ENCODE data around the gene SMIM3. TPM values are rescaled to one million over a fixed set of nuclear protein-coding genes. Genes with fewer than 3 reads are reported as not detected.
A peak's percentile ranks its signal among the peaks of the same experiment; 100 is the strongest.

SMIM3 gene
- total and polyA plus RNA-seq, 2 of the 13 experiments (the other 11 are each of a cell fraction or from before 2014, with no cell fraction given), result 11.6 to 96.7 TPM

DNA sequence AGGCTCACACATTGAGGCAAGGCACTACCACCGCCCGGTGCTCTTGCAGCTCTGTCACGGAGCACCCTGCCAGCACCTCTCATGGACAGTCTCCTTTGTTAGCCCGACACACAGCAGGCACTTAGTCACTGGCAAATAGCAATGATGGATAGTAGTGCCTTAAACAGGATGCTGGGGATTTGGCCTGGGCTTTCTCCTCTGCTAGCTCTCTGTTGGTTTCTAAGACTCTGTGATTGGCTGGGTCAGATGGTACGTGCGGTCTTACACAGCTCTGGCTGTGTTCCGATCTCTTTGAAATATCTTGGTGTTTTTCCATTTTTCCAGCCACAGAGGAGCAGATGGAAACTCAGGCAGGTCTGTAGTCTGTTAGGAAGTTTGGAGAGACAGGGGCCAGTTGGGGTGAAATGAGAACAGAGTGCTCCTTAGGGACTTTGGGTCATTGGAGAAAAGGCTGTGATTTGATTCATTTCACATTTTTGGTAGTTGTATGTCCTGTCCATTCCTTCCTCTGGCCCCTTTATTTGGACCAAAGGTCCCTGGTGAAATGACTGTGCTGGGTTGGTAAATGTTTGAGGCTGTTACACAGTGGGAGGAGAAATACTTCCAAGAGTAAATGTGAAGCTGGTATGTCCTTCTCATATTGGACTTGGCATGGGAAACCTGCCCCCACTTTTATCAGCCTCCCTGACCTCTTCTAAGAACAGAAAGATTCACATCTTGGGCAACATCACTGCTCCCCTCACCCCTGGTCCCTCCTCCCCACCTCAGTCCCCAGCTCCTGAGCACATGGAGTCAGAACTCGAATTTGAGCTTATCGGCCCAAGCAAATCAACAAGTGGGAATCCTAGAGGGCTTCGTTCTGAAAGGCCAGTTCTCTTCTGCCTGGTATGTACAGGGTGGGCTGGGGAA, 3.4 kb downstream of the SMIM3 start (continued):
- TF ChIP-seq, protein P1, sequence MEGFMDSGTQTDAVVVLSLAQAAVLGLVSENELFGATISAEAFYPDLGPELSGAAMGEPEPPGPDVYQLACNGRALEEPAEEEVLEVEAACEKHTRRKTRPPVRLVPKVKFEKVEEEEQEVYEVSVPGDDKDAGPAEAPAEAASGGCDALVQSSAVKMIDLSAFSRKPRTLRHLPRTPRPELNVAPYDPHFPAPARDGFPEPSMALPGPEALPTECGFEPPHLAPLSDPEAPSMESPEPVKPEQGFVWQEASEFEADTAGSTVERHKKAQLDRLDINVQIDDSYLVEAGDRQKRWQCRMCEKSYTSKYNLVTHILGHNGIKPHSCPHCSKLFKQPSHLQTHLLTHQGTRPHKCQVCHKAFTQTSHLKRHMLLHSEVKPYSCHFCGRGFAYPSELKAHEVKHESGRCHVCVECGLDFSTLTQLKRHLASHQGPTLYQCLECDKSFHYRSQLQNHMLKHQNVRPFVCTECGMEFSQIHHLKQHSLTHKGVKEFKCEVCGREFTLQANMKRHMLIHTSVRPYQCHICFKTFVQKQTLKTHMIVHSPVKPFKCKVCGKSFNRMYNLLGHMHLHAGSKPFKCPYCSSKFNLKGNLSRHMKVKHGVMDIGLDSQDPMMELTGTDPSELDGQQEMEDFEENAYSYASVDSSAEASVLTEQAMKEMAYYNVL (CRISPR knock-in tag; IDR thresholded peaks at IDR 0.05; ENCODE audit: borderline replicate concordance), result 0 out of 2 replicates have a peak, but pooled peaks have one; percentile 33
- TF ChIP-seq MEF2D (CRISPR knock-in tag; IDR thresholded peaks at IDR 0.05), result peak; percentile 56; the same call in 1 of the 2 replicates
- TF ChIP-seq RCOR2 (CRISPR knock-in tag; IDR thresholded peaks at IDR 0.05), result peak; percentile 68; the same call in 1 of the 2 replicates
- TF ChIP-seq, protein P2, sequence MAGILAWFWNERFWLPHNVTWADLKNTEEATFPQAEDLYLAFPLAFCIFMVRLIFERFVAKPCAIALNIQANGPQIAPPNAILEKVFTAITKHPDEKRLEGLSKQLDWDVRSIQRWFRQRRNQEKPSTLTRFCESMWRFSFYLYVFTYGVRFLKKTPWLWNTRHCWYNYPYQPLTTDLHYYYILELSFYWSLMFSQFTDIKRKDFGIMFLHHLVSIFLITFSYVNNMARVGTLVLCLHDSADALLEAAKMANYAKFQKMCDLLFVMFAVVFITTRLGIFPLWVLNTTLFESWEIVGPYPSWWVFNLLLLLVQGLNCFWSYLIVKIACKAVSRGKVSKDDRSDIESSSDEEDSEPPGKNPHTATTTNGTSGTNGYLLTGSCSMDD (CRISPR knock-in tag; IDR thresholded peaks at IDR 0.05), result no peak
- no peak for TF ChIP-seq ZNF772 (CRISPR knock-in tag; IDR thresholded peaks at IDR 0.05)
- TF ChIP-seq, protein P3, sequence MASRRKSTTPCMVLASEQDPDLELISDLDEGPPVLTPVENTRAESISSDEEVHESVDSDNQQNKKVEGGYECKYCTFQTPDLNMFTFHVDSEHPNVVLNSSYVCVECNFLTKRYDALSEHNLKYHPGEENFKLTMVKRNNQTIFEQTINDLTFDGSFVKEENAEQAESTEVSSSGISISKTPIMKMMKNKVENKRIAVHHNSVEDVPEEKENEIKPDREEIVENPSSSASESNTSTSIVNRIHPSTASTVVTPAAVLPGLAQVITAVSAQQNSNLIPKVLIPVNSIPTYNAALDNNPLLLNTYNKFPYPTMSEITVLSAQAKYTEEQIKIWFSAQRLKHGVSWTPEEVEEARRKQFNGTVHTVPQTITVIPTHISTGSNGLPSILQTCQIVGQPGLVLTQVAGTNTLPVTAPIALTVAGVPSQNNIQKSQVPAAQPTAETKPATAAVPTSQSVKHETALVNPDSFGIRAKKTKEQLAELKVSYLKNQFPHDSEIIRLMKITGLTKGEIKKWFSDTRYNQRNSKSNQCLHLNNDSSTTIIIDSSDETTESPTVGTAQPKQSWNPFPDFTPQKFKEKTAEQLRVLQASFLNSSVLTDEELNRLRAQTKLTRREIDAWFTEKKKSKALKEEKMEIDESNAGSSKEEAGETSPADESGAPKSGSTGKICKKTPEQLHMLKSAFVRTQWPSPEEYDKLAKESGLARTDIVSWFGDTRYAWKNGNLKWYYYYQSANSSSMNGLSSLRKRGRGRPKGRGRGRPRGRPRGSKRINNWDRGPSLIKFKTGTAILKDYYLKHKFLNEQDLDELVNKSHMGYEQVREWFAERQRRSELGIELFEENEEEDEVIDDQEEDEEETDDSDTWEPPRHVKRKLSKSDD (CRISPR knock-in tag; IDR thresholded peaks at IDR 0.05; ENCODE audit: low read depth), result no peak
- TF ChIP-seq BCL6 (CRISPR knock-in tag; IDR thresholded peaks at IDR 0.05), result no peak
- no peak for TF ChIP-seq MED13 (CRISPR knock-in tag; IDR thresholded peaks at IDR 0.05)
- peak; percentile 19; the same call in 1 of the 2 replicates for TF ChIP-seq ZFP1 (CRISPR knock-in tag; IDR thresholded peaks at IDR 0.05)
- TF ChIP-seq, protein P4, sequence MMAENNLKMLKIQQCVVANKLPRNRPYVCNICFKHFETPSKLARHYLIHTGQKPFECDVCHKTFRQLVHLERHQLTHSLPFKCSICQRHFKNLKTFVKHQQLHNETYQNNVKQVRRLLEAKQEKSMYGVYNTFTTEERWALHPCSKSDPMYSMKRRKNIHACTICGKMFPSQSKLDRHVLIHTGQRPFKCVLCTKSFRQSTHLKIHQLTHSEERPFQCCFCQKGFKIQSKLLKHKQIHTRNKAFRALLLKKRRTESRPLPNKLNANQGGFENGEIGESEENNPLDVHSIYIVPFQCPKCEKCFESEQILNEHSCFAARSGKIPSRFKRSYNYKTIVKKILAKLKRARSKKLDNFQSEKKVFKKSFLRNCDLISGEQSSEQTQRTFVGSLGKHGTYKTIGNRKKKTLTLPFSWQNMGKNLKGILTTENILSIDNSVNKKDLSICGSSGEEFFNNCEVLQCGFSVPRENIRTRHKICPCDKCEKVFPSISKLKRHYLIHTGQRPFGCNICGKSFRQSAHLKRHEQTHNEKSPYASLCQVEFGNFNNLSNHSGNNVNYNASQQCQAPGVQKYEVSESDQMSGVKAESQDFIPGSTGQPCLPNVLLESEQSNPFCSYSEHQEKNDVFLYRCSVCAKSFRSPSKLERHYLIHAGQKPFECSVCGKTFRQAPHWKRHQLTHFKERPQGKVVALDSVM (CRISPR knock-in tag; IDR thresholded peaks at IDR 0.05), result no peak
- no peak for TF ChIP-seq SRSF4 (IDR thresholded peaks at IDR 0.05; ENCODE audit: low read depth, low read length, poor library complexity, severe bottlenecking)
- TF ChIP-seq, protein P5, sequence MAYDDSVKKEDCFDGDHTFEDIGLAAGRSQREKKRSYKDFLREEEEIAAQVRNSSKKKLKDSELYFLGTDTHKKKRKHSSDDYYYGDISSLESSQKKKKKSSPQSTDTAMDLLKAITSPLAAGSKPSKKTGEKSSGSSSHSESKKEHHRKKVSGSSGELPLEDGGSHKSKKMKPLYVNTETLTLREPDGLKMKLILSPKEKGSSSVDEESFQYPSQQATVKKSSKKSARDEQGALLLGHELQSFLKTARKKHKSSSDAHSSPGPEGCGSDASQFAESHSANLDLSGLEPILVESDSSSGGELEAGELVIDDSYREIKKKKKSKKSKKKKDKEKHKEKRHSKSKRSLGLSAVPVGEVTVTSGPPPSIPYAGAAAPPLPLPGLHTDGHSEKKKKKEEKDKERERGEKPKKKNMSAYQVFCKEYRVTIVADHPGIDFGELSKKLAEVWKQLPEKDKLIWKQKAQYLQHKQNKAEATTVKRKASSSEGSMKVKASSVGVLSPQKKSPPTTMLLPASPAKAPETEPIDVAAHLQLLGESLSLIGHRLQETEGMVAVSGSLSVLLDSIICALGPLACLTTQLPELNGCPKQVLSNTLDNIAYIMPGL (CRISPR knock-in tag; IDR thresholded peaks at IDR 0.05; ENCODE audit: borderline replicate concordance in 1 of 2, low read depth in 1 of 2), result peak in 1 of 2 experiments; percentile 59; a peak in 1 of 4 replicates
- TF ChIP-seq YEATS2 (CRISPR knock-in tag; IDR thresholded peaks at IDR 0.05; ENCODE audit: borderline replicate concordance), result no peak
- no peak; the same call in 1 of the 2 replicates for TF ChIP-seq TBX2 (CRISPR knock-in tag; IDR thresholded peaks at IDR 0.05; ENCODE audit: borderline replicate concordance)

Measured in HepG2 (cell line).